NCI-H69 (cell line): Measurements from ENCODE around the gene HOXB1.
A peak's percentile ranks its signal among the peaks of the same experiment; 100 is the strongest.

Experiments used
- DNase-seq: peaks from one replicate; lab custom pipeline; 2025; lab: John Stamatoyannopoulos, UW

HOXB1 gene

DNA sequence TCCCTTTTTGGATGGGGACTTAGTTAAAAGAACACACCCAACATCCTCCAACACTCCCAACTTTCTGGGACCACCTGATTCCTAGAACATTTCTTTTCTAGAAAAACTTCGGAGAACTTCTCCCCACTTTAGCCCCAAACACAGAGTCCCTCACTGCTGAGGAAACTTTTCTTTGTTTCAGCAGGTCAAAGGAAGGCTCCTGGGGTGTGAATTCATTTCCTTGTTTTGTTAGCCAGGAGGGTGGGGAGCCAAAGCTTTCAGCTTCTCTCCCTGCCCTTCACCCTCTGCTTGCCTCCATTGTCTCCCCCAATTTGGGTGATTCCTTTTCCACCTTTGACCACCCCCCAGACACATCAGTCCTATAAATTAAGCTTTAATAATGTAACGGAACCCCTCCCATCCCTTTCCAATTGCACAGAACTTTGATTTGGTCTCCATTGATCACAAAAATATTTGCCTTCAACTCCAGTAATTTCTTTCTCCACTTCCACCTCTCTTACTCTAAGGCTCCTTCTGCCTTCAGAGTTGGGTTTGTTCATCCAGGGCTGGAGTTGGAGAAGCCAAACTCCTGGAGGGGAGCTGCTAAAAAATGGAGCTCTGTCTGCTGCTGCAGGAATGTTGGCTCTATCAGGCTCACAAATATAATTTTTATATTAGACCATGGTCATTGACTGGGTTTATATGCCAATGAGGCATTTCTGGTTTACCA lies 37.0 kb upstream of the HOXB1 start:
- DNase-seq = peak; percentile 72

- DNase-seq = peak; percentile 88
Observed at GRCh38 chr17:48567209-48567608, 36.4 kb upstream of the HOXB1 start.

DNA sequence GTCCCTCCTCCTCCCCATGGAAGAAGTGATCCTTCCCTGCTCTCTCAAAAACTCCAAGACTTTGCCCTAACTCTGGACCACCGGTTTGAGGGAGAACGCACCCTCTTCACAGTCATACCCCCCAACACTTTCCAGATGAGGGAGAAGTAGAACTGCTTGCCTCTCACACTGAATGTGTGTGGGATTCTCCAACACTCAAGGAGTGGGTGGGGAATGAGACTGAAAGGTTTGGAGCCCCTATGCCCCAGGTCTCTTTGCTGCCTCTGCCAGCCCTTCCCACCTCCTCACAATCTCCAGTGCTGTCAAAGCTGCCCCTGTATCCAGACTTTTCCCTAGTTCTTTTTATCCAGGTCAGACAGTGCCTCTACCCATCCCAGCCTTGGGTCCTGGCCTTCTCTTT lies 35.9 kb upstream of the HOXB1 start:
- no peak for DNase-seq

- DNase-seq = peak; percentile 84
Observed at GRCh38 chr17:48565925-48566710, 35.3 kb upstream of the HOXB1 start.

DNA sequence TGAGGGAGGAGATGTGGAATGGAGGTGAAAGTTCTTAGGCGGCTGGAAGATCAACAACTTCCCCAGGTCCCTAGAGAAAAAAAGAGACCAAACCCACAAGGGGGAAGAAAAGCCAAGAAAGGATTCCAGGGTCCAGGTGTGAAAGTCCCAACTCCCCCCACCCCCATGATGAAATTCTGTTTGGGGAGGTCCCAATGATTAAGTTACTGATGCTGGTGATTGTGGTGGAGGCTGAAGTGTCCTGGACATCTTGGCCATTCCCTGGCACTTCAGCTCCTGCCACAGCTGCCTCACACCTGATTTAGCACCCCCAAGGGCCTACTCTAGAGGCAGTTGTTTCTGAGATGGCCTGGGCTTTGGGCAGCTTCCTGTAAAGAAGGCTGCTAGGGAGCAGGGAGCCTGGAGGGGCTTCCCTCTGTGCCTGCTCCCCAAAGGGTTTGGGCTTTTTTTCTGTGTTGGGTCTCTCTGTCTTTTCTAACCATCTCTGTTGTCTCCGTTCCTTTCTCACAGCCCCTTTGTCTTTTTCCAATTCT lies 34.3 kb upstream of the HOXB1 start:
- no peak for DNase-seq

- DNase-seq = no peak
Observed at GRCh38 chr17:48564188-48565021, 33.6 kb upstream of the HOXB1 start.

- no peak for DNase-seq
Observed at GRCh38 chr17:48563867-48564187, 33.0 kb upstream of the HOXB1 start.

DNA sequence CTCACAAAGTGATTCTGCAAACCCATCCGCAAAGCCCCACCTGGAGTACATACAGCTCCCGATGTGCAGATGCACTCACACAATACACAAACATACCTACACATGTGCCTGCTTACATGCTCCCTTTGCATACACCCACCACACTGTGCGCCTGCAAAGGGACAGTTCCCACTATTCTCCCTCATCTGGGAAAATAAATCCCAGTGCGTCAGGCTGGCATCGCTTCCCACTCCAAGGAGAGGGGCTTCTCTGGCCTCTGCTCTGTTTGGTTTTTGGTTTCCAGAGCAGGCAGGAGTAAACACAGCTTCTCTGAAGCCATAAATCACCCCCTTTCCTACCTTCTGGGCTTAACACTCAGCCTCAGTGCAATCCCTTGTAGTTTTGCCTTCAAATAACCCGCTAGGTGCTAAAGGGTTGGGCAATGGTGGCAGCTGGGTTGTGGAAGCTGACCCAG lies 32.6 kb upstream of the HOXB1 start:
- DNase-seq = peak; percentile 78

- no peak for DNase-seq
Observed at GRCh38 chr17:48562934-48563333, 32.1 kb upstream of the HOXB1 start.

DNA sequence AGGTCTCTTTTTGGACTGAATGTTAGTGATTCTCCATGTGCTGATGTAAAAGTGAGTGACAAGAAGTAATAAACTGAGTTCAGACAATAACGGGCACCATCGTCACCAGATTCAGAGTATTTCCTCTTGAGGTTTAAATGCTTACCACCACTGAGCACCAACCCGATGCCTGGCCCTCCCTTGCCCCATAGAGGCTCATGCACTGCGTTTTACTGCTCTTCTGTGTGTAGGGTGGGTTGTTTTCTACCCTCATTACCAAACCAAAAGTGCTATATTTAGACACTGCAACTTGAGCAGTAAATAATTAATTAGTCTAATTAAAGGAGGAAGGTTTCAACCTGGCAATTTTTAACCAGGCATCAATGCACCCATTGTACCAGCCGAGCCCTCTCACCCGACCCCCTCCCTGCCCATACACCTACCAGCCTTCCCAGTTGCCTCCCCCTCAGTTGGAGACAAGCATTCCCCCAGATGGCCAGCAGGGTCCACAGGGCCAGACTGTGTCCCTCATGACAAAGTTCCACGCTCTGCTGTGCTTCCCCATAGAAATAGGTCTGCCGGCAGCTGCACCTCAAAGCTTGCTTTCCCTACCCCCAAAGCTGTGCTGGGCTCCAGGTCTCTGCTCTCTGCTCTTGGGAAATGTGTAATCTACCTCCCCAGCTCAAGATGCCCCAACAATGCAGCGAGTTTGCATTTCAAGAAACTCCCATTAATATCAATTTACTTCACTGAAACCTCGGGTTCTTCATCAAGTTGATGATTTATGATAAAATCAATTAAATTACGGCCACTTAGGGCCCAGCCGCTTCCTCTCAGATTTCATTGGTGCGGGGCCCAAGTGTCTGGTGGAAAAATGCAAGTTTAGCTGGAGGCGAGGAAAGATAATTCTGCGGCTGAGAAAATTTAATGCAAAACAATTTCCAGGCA lies 31.3 kb upstream of the HOXB1 start:
- peak; percentile 61 for DNase-seq

GRCh38 chr17:48559840-48560817 lies 29.3 kb upstream of the HOXB1 start:
- no peak for DNase-seq

DNA sequence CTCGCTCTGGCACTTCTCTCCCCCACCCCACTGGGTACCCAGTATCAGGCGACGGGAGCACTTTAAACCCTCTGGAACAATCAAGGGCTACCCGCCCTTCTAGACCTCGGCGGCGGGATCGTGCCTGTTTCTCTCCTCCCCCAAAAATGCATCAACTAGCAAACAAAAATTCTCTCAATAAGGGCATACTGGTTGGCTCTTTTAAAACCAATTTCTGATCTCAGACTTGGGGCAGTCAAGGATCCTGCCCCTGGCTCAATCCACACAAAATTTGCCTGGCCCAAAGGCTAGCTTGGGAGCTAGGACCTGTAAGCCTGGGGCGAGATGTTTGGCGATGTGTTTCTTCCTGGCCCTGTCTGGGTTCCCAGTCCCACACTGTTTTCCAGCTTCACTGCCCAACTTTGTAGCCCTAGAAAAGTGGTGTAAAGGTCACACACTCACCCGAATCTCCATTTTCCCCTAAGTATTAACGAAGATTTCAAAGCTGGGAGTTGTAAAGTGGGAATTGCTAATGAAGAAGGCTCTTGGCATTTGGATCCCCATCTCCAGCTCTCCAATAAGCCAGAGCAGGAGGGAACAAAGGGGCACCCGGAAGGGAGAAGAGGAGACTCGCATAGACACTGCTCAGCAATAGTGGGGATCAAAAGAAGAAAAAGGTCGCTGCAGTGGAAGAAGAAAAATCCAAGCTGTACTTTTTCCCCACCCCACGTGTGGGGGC lies 28.5 kb upstream of the HOXB1 start:
- no peak for DNase-seq

DNA sequence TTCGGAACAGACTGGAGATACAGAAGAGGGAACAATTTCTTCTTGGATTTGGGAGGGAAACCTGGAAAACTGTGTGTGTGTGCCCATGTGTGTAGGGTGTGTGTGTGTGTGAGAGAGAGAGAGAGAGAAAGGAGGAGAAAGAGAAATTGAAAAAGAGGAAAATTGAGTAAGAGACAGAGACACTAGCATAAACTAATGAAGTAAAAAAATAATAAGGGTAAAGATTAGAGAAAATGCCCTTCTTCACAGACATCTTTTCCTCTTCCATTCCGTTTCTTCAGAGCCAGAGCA lies 28.0 kb upstream of the HOXB1 start:
- DNase-seq = no peak

DNA sequence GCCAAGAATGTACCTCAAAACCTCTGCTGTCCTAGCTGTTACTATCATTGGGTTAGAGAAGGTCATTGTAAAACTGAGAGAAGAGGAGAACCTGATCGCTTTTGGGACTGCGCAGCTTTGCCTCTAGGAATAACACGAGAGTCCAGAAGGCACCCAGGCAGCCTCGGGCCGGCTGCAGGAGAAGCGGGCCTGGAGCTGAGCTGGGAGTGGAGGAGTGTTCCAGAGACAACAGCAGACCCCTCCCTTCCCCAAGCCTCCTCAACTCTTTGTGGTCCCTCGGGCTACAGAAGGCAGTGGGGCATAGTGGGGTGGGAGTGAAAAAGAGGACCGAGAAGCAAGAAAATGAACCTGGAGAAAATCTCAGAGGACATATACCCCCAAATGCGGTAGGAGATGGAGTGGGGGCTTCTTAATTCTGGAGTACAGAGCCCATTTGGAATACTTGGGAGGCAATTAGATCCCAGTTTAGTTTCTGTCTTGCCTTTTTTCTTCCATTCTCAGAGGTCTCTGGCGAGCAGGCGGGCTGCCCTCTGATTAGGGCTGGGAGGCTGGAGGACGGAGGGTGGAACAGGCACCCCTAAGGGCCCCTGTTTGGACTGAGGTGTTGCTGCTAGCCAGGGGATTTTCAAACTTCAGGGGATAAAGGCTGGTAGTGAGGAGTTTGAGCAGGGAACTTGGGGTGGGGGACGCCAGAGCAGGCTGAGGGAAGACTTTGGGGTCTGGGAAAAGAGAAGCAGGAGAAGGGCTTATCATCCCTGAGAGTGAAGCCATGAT lies 27.4 kb upstream of the HOXB1 start:
- DNase-seq = no peak

- peak; percentile 64 for DNase-seq
Observed at GRCh38 chr17:48556576-48557401, 26.0 kb upstream of the HOXB1 start.

DNA sequence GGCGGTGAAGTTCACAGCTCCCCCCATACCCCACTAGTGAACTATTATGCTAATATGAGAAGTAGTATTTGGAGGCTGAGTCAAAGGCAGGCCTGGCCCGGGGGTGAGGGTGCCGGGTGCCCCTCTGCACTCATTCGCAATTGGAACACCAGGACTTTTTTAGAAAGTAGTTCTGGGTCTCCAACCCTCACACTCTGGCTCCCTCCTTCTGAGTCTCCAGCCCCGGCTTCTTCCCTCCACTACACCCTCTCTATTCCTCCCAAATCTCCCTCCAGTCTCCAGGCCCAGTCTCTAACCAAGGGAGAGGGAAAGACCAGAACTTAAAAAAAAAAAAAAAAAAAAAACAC lies 25.4 kb upstream of the HOXB1 start:
- DNase-seq = peak; percentile 64

GRCh38 chr17:48555258-48556228 lies 24.7 kb upstream of the HOXB1 start:
- peak; percentile 95 for DNase-seq
